Effector memory CD8-positive, alpha-beta T cell (primary cell): ENCODE results near the gene CYB5B.

Source experiments
- ATAC-seq: fragments of 150-1000 bp; cut with Tn5 transposase; replicated peaks from 2 replicates; pipeline ENCODE4 v1.10.0; 2021; ENCODE audit warnings: mild to moderate bottlenecking, moderate library complexity
- DNase-seq, 3 experiments: peaks; one replicate each; pipeline ENCODE4 v3.0.0; 2021
- H3K27ac Mint-ChIP-seq, 2 donors: one replicate each; pipeline ENCODE4 v1.8.0; 2022; ENCODE audit warnings: mild to moderate bottlenecking in 2 of 2, mixed read lengths in 2 of 2, moderate library complexity in 2 of 2
- H3K27me3 Mint-ChIP-seq, 2 donors: one replicate each; pipeline ENCODE4 v1.8.0; 2022; ENCODE audit warnings: mixed read lengths in 2 of 2
- H3K36me3 Mint-ChIP-seq: one replicate; pipeline ENCODE4 v1.8.0; 2022; ENCODE audit warnings: mild to moderate bottlenecking, moderate library complexity, mixed read lengths; ENCODE audit not compliant: insufficient read depth
- H3K4me1 Mint-ChIP-seq, 2 donors: one replicate each; pipeline ENCODE4 v1.8.0; 2022; ENCODE audit warnings: low read depth in 2 of 2, mixed read lengths in 2 of 2
- H3K4me3 Mint-ChIP-seq, 2 donors: one replicate each; pipeline ENCODE4 v1.8.0; 2022; ENCODE audit warnings: mild to moderate bottlenecking in 2 of 2, mixed read lengths in 2 of 2, moderate library complexity in 2 of 2
- H3K9me3 Mint-ChIP-seq, 2 donors: one replicate each; pipeline ENCODE4 v1.8.0; 2022; ENCODE audit warnings: mixed read lengths in 2 of 2
- total RNA-seq, 9 experiments: gene quantifications; one replicate each; lab custom pipeline; 2026; lab: John Stamatoyannopoulos, UW

Gene CYB5B
- 33.7 to 116 (median 85.5) reads per million in 9 experiments for total RNA-seq

GRCh38 chr16:69424053-69424934, at the start of gene CYB5B:
Gene CYB5B, plus strand, starts transcription at chr16:69424619. Its CDS starts 65 bp downstream, at chr16:69424684.
- peaks cover 21% of the 10 kb centered on the region for H3K36me3 Mint-ChIP-seq
- ATAC-seq, result peak; percentile 96
- DNase-seq, result peak; percentile 91 to 94 (median 91)
- peaks cover 6 to 10% of the 10 kb centered on the region in 2 donors for H3K9me3 Mint-ChIP-seq
- H3K27ac Mint-ChIP-seq, result peak within 1 kb of the TSS; percentile 92 to 94
- H3K4me1 Mint-ChIP-seq, result peaks cover 18 to 28% of the 10 kb centered on the region in 2 donors
- H3K4me3 Mint-ChIP-seq, result peak within 1 kb of the TSS; percentile 96 to 97
- no peaks in the 10 kb centered on the region for H3K27me3 Mint-ChIP-seq

GRCh38 chr16:69376393-69377059, 47.9 kb upstream of the CYB5B start:
- ATAC-seq, result no peak
- Mint-ChIP-seq H3K4me1 (peaks cover 0 to 24% of the 10 kb centered on the region in 2 donors), H3K9me3 (no peaks in the 10 kb centered on the region), H3K27ac (peak overlapping the region; percentile 28 to 35), H3K4me3 (no peak overlapping the region), H3K27me3 (no peaks in the 10 kb centered on the region), H3K36me3 (peaks cover 57% of the 10 kb centered on the region)
- DNase-seq, result no peak

- peaks cover 3 to 30% of the 10 kb centered on the region in 2 donors for H3K4me1 Mint-ChIP-seq
- DNase-seq (no peak), ATAC-seq (no peak)
- no peaks in the 10 kb centered on the region for H3K27me3 Mint-ChIP-seq
- no peak overlapping the region for H3K4me3 Mint-ChIP-seq
- H3K27ac Mint-ChIP-seq, result peak overlapping the region in 1 of 2 donors; percentile 20
- H3K36me3 Mint-ChIP-seq, result peaks cover 59% of the 10 kb centered on the region
- H3K9me3 Mint-ChIP-seq, result no peaks in the 10 kb centered on the region
Measured at GRCh38 chr16:69378036-69378435, 46.4 kb upstream of the CYB5B start.

GRCh38 chr16:69378760-69379159, 45.7 kb upstream of the CYB5B start:
- H3K27ac Mint-ChIP-seq, result peak overlapping the region in 1 of 2 donors; percentile 14
- H3K4me3 Mint-ChIP-seq, result no peak overlapping the region
- DNase-seq (no peak), ATAC-seq (no peak)
- H3K9me3 Mint-ChIP-seq, result no peaks in the 10 kb centered on the region
- peaks cover 3 to 27% of the 10 kb centered on the region in 2 donors for H3K4me1 Mint-ChIP-seq
- H3K27me3 Mint-ChIP-seq, result no peaks in the 10 kb centered on the region
- H3K36me3 Mint-ChIP-seq, result peaks cover 55% of the 10 kb centered on the region

DNA sequence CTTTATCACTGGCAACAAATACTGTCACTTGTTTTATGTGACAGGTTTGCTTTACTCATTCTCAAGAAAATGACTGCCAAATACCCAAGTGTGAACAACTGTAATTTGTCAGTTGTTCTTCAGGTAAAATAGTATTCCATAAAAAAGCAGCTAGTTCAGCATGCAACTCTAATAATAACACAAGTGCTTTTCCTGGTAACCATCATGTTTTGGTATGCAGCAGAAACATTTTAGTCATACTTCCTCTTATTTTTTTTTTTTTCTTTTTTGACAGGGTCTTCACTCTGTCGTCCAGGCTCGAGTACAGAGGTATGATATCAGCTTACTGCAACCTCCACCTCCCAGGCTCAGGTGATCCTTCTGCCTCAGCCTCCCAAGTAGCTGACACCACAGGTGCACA, 43.2 kb upstream of the CYB5B start:
- Mint-ChIP-seq H3K27me3 (no peaks in the 10 kb centered on the region), H3K9me3 (no peaks in the 10 kb centered on the region), H3K36me3 (peaks cover 67% of the 10 kb centered on the region), H3K4me3 (no peak overlapping the region), H3K27ac (no peak overlapping the region), H3K4me1 (peaks cover 16 to 43% of the 10 kb centered on the region in 2 donors)
- ATAC-seq (no peak), DNase-seq (no peak)

DNA sequence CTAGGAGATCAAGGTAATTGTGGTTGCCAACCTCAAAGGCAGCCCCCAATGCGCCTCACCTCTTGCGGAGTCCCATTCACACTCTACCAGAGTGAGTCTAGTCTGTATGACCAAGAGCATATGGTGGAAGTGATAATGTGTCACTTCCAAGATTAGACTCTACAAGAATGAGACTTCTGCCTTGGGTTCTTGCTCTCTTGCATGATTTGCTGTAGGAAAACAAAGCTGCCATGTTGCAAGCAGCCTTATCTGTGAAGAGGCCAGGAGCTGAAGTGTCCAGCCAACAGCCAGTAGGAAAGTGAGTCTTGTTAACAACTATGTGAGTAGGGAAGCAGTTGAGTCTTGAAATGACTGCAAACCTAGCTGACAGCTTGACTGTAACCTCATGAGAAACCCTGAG, 42.0 kb upstream of the CYB5B start:
- no peak overlapping the region for H3K4me3 Mint-ChIP-seq
- no peak overlapping the region for H3K27ac Mint-ChIP-seq
- no peaks in the 10 kb centered on the region for H3K27me3 Mint-ChIP-seq
- no peak for DNase-seq
- H3K36me3 Mint-ChIP-seq, result peaks cover 63% of the 10 kb centered on the region
- peaks cover 16 to 42% of the 10 kb centered on the region in 2 donors for H3K4me1 Mint-ChIP-seq
- H3K9me3 Mint-ChIP-seq, result no peaks in the 10 kb centered on the region
- ATAC-seq, result no peak

GRCh38 chr16:69384974-69385373, 39.4 kb upstream of the CYB5B start:
- ATAC-seq, result no peak

DNA sequence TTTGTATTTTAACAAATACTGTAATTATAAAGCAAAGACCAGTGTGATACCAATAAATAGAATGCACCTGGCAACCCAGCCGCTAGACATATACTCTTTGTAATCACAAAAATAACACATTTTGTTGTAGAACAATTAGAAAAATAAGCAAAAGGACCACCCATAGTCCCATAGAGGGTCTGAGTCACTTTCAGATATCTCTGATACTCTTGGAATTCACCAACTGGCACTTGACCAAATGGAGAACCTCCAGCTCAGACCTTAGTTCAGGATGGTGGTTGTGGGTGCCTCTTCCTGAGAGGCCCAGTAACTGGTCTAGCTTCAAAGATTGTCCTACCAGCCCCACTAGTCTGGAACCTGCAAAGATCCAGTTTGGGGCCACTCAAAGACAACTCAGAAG, 37.8 kb upstream of the CYB5B start:
- Mint-ChIP-seq H3K27me3 (no peaks in the 10 kb centered on the region), H3K4me1 (peaks cover 16 to 31% of the 10 kb centered on the region in 2 donors), H3K4me3 (peak overlapping the region; percentile 87 to 94), H3K27ac (no peak overlapping the region), H3K9me3 (no peaks in the 10 kb centered on the region), H3K36me3 (peaks cover 29% of the 10 kb centered on the region)
- no peak for DNase-seq
- no peak for ATAC-seq

More at GRCh38 chr16:69384974-69385373, 39.4 kb upstream of the CYB5B start:
- Mint-ChIP-seq H3K36me3 (peaks cover 43% of the 10 kb centered on the region), H3K27ac (peak overlapping the region; percentile 95 to 96), H3K4me1 (peaks cover 16 to 31% of the 10 kb centered on the region in 2 donors), H3K27me3 (no peaks in the 10 kb centered on the region), H3K4me3 (peak overlapping the region; percentile 87 to 94), H3K9me3 (no peaks in the 10 kb centered on the region)
- DNase-seq, result no peak

GRCh38 chr16:69393898-69394849, 30.2 kb upstream of the CYB5B start:
- Mint-ChIP-seq H3K9me3 (no peaks in the 10 kb centered on the region), H3K27me3 (no peaks in the 10 kb centered on the region), H3K4me3 (no peak overlapping the region), H3K27ac (no peak overlapping the region), H3K36me3 (peaks cover 4% of the 10 kb centered on the region), H3K4me1 (peaks cover 0 to 2% of the 10 kb centered on the region in 2 donors)
- ATAC-seq (no peak), DNase-seq (no peak)

- Mint-ChIP-seq H3K27me3 (no peaks in the 10 kb centered on the region), H3K36me3 (peaks cover 4% of the 10 kb centered on the region), H3K4me3 (peak overlapping the region in 1 of 2 donors; percentile 0), H3K4me1 (peaks cover 0 to 2% of the 10 kb centered on the region in 2 donors), H3K27ac (peak overlapping the region in 1 of 2 donors; percentile 48), H3K9me3 (no peaks in the 10 kb centered on the region)
- DNase-seq, result no peak
- no peak for ATAC-seq
Measured at GRCh38 chr16:69395859-69396186, 28.6 kb upstream of the CYB5B start.

DNA sequence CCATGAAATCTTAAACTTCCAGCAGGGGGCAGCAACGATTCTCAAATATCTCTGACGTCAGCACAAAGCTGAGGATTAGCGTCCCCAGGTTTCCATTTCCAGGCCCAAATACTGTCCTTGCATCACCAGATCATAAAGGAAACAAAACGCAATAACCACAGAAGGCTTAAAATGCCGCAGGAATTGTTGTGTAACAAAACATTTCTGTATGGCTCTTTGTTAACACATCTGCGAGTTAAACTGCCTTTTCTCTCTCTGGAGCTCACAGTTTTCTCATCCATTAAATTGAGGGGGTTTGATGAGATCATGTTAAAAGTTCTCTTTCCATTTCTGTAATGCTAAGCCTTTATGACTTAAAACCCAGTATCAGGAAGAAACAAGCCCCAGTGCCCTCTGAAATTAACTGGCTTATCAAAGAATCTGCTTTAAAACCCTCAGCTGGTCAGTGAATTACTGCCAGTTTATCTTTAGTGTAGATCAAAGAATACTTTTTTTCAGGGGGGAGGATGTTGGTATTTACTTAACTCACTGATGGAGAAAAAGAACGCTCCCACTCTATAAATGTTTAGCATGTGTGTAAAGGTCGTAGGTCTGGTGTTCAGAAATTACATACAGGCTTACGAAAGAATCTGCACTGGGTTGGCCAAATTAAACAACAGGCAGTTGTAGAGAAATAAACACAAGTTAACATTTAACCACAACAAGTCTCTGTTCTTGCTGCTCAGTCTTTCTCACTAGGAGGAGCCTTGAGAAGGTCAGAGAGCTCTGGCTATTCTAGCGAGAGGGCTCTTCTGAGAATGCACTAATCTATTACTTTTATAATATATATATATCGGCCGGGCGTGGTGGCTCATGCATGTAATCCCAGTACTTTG, 28.0 kb upstream of the CYB5B start:
- H3K36me3 Mint-ChIP-seq, result peaks cover 4% of the 10 kb centered on the region
- H3K4me3 Mint-ChIP-seq, result peak overlapping the region in 1 of 2 donors; percentile 0
- peak; percentile 69 to 76 (median 70) for DNase-seq
- H3K4me1 Mint-ChIP-seq, result peaks cover 0 to 2% of the 10 kb centered on the region in 2 donors
- no peaks in the 10 kb centered on the region for H3K27me3 Mint-ChIP-seq
- H3K27ac Mint-ChIP-seq, result peak overlapping the region in 1 of 2 donors; percentile 48
- ATAC-seq, result peak; percentile 75
- H3K9me3 Mint-ChIP-seq, result no peaks in the 10 kb centered on the region

DNA sequence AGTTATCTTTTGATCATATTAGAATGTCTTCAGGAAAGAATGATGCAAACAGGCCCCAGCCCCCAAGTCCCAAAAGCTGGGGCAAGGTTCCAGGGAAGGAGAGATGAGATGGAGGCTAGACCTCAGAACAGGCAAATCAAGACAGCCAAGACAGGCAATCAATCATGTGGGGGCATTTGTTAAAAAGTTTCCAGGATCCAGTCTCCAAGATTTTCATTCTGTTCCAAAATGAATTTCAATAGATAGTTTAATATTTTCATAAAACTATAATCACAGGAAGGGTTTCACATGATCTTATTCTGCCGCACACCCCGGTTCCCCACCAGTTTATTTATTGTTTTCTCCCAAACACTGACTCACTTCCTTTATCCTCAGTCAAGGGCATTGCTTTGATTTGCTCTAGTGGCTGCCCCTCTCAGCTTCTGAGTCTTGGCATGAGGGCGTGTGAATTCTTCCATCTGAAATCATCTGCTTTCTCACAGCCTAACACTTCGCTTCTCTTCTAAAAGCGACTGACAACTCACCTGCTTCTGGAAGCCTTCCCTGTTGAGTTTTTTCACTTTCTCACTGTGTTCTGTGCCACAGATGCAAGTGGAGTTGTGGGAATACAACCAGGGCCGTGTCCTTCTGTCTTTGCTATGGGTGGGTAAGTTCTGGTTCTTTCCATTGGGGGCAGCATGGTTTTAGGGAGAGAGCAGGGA, 26.4 kb upstream of the CYB5B start:
- no peaks in the 10 kb centered on the region for H3K9me3 Mint-ChIP-seq
- no peaks in the 10 kb centered on the region for H3K27me3 Mint-ChIP-seq
- DNase-seq (no peak), ATAC-seq (no peak)
- no peak overlapping the region for H3K27ac Mint-ChIP-seq
- no peak overlapping the region for H3K4me3 Mint-ChIP-seq
- H3K4me1 Mint-ChIP-seq, result peaks cover 0 to 2% of the 10 kb centered on the region in 2 donors
- H3K36me3 Mint-ChIP-seq, result peaks cover 4% of the 10 kb centered on the region
